GM19351 (cell line): ENCODE results near the gene TMED10.

ENCODE experiments used
- ATAC-seq: cut with Tn5 transposase; IDR thresholded peaks from one replicate; pipeline ENCODE4 v1.9.1; 2021; ENCODE audit warnings: mild to moderate bottlenecking, moderate library complexity; ENCODE audit not compliant: unreplicated experiment

Gene TMED10

GRCh38 chr14:75176142-75176820 lies at the start of gene TMED10:
Gene TMED10 (minus strand): TSS chr14:75176612. CDS start chr14:75176579, 33 bp downstream.
- ATAC-seq, result peak; percentile 74

- ATAC-seq, result no peak
Measured at GRCh38 chr14:75224561-75224960, 48.1 kb upstream of the TMED10 start.

GRCh38 chr14:75223664-75224154 lies 47.3 kb upstream of the TMED10 start:
- ATAC-seq, result no peak

- peak; percentile 51 for ATAC-seq
Measured at GRCh38 chr14:75222208-75222701, 45.8 kb upstream of the TMED10 start.

GRCh38 chr14:75221797-75222196 lies 45.4 kb upstream of the TMED10 start:
- no peak for ATAC-seq

- no peak for ATAC-seq
Measured at GRCh38 chr14:75220156-75220555, 43.7 kb upstream of the TMED10 start.

GRCh38 chr14:75217508-75218206 lies 41.2 kb upstream of the TMED10 start:
- no peak for ATAC-seq

- no peak for ATAC-seq
Measured at GRCh38 chr14:75216427-75217006, 40.1 kb upstream of the TMED10 start.

- ATAC-seq, result no peak
Measured at GRCh38 chr14:75215520-75215919, 39.1 kb upstream of the TMED10 start.

GRCh38 chr14:75214558-75214957 lies 38.1 kb upstream of the TMED10 start:
- no peak for ATAC-seq

- ATAC-seq, result no peak
Measured at GRCh38 chr14:75213172-75213571, 36.8 kb upstream of the TMED10 start.

GRCh38 chr14:75208843-75209242 lies 32.4 kb upstream of the TMED10 start:
- no peak for ATAC-seq

GRCh38 chr14:75206190-75206589 lies 29.8 kb upstream of the TMED10 start:
- ATAC-seq, result no peak

GRCh38 chr14:75205591-75205990 lies 29.2 kb upstream of the TMED10 start:
- ATAC-seq, result no peak

- no peak for ATAC-seq
Measured at GRCh38 chr14:75204116-75204515, 27.7 kb upstream of the TMED10 start.

GRCh38 chr14:75202657-75203056 lies 26.2 kb upstream of the TMED10 start:
- no peak for ATAC-seq

- no peak for ATAC-seq
Measured at GRCh38 chr14:75201087-75201486, 24.7 kb upstream of the TMED10 start.

GRCh38 chr14:75200451-75200850 lies 24.0 kb upstream of the TMED10 start:
- ATAC-seq, result no peak

GRCh38 chr14:75198291-75198933 lies 22.0 kb upstream of the TMED10 start:
- ATAC-seq, result no peak

GRCh38 chr14:75197338-75197737 lies 20.9 kb upstream of the TMED10 start:
- no peak for ATAC-seq

- ATAC-seq, result no peak
Measured at GRCh38 chr14:75196468-75196867, 20.1 kb upstream of the TMED10 start.
